Effector CD4-positive, alpha-beta T cell (primary cell): ENCODE results near the gene ZNF174.
A peak's percentile ranks its signal among the peaks of the same experiment; 100 is the strongest.

ENCODE experiments used
- DNase-seq: peaks from one replicate; pipeline ENCODE4 v3.0.0-alpha.2; 2020

The ZNF174 gene

DNA sequence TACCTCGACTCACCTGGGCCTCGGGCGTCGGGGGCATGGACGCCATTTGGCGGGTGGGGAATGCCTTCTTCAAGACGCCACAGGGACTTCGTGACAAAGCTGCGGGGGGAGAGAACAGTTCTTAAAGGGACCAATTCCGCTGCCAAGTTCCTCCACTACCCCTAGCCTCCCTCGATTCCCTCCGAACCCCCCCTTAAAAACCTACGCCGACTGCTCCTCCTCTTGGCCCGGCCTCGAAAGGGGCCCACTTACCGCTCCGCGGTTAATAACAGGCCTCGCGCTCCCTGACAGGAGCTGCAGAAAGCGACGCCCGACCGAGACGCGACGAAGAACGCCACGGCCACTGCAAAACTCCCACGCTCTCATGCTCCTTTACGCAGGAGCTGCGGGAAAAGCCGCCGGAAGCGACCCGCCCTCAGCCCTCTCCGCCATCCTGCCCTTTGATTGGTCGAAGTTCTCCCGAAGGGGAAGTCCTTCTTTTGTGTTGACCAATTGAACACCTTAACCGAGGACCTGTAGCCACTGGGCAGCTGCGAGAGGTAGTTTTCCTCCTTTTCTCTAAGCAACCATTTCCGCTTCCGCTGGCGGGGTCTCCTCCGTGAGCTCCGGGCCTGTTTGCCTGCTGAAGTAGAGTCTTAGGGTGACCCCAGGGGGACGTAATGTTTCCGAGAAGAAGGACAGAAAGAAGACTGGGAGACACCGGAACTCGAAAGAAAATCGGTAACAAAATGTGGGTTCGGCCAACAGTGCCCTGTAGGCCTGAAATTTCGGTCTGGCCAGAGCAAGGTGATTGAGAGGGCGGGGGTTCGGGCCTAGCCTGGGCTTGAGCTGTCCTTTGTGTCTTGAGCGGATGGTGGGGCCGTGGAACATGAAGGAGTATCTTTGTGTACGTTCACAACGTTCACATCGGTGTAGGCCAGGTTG is 42.4 kb downstream of the ZNF174 start, which contains the start of the genes NAA60 and ZNF597:
TSS of gene NAA60 (plus strand) at position 573 of the 924 bp plus-strand sequence. CDS start 32,548 bp downstream, outside the sequence.
TSS of gene ZNF597 (minus strand) at position 397 of the 924 bp plus-strand sequence. CDS start at position 46, 351 bp downstream.
- DNase-seq = peak; percentile 72

DNA sequence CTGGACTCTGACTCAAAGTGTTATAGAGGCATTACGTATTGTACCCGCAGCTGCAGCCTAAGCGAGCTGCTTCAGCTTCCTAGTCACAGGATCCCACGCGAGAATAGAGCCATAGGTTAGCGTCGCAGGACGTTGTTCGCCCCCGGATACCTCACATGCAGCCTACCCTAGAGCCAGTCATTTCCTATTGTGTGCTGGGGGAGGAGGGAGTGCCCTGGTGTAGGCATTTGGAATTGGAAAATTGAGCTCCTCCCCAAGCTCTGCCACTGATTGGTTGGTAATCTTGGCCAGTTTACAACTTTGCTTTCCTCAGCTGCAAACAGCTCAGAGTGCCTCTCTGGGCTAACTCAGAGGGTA is 43.0 kb downstream of the ZNF174 start:
- DNase-seq = no peak

DNA sequence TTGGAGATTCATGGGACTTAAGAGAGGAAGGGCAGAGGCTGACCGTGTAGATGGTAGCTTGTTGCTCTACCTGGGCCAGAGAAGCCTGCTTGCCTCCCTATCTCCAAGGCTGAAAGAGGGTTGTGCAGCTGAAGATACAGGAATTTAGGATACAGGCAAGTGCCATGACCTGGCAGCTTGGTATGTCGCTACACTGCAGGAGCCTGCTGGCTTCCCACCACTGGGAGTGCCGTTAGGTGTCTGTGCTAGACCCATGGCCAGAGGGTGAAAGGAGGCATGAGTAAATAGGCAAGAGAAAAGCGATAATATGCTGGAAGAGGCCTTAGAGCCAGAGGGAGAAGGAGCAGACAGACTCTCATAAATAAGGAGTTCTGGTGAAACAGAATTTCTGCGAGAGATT is 53.1 kb downstream of the ZNF174 start:
- no peak for DNase-seq

DNA sequence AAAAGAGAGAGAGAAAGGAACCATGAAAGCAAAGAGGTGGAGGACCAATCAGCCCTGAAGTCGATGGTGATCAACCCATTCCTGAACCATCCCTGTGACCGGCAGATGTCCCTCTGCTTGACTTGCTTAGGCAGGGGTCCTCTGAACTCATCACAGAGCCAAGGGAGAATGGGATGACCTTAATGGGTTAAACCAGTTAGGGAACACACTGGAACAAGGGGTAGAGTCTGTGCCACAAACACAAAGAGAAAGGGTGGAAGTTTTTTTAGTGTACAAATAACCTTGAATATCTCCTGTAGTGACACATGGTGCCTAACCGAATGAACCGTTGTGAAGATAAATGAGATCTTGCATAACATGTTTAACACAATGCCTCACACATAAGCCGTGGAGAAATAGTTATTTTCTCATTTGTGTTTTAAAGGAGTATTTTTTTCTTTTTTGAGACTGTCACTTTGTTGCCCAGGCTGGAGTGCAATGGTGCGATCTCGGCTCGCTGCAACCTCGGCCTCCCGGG is 53.7 kb downstream of the ZNF174 start:
- no peak for DNase-seq

DNA sequence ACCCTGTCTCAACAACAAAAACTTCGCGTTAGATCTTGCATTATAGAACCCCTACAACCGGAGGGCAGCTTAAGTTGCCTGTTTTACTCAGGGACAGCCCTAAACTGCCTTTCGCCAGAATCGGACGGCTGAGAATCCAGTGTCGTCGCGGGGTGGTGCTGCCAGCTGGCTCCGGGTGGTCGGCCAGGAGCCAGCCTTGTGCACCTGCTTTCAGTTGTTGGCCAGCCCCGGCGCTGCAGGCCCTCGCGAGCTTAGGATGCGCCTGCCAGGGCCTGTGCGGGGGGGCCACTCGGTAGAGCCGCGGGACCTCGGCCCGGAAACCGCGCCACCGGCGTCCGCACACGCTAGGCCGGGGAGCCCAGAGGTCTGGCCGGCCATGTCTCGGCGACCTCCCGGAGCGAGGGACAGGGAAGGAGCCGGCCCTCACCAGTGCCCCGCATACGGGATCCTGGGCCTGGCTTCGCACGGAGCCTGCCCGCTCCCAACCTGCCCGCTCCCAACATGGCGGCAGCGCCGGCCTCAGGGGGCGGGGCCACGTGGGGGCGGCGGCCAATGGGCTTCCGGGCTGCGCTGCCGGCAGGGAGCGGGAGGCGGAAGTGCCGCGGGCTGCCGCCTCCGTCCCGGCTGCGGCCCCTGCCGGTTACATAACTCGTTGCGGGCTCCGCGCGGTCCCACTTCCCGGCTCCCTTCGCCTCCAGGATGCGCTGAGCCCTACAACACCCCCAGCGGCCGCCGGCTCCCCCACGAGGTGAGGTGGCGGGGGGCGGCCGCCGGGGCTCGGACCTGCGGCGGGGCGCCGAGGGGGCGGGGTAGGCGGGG is 56.6 kb downstream of the ZNF174 start:
- peak; percentile 83 for DNase-seq

DNA sequence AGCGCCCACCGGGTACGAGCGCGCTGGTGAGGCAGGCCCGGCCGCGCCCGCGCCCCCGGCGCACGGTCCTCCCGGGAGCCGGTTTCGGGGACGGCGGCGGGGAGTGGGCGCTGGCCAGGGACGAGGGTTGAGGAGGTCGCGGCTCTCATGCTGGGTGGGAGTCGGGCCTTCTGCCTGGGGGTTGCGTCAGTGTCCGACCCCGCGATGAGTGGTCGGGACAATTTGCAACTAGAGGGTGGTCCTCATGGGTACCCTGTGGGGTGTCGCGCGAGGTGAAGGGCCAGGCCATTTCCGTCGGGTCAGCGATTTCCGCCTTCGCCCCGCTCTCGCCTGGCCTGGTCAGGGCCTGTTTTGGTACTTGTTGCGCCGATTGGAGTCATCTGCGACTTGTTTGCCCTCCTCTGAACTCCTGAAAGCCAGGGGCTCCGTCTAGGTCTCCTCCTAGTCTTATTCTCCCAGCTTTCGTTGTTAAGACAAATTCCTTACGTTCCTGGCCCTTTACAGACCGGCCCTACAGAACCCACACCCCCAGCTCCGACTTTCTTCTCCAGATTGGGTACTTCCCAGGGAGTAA is 57.4 kb downstream of the ZNF174 start:
- DNase-seq = no peak

DNA sequence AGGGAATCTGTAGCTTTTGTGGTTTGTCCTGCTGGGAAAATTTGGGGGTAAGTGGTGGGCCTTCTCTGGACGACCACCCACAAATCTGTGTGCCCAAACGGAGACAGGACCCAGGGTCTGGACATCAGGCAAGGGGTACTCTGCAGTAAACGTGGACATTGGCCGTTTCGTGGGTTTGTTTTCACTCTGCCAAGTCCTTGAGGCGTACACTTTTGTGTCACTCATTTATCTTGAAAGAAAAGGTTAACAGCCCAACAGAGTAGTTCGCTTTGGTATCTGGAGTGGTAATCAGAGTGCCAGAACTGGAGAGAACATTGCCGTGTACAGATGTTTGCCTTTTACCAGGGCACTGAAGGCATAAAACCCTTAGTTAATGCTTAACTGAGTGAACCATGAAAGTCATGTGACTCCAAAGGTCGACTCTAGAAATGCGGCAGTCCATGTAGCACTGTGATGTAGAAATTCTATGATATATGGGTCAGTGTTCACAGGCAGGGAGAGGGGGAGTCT is 57.9 kb downstream of the ZNF174 start:
- no peak for DNase-seq
